HCT116 (cell line): ENCODE results near the gene CARD10.

ENCODE experiments used
- CTCF ChIP-seq, 3 experiments: fragments of 200-600 bp in 1 of 3; sonication (generic) in 1 of 3; IDR thresholded peaks in 2 of 3; conservative IDR thresholded peaks in 1 of 3; 2 replicates each; pipeline ENCODE4 v1.5.1; 2012 to 2017; ENCODE audit warnings: low read depth in 2 of 3, low read length in 2 of 3, antibody characterized with exemption in 1 of 3, borderline replicate concordance in 1 of 3, control low read depth in 1 of 3, mild to moderate bottlenecking in 1 of 3, mixed read lengths in 1 of 3, mixed run types in 1 of 3, moderate library complexity in 1 of 3; ENCODE audit not compliant: insufficient read depth in 1 of 3
- EZH2phosphoT487 ChIP-seq: fragments of 200-600 bp; IDR thresholded peaks from 2 replicates; pipeline ENCODE4 v1.6.1; 2018; ENCODE audit warnings: antibody characterized with exemption, borderline replicate concordance
- MAX ChIP-seq: IDR thresholded peaks from 2 replicates; pipeline ENCODE4 v1.6.1; 2012
- POLR2A ChIP-seq: IDR thresholded peaks from 2 replicates; pipeline ENCODE4 v1.7.0; 2011; ENCODE audit warnings: borderline replicate concordance; ENCODE audit not compliant: insufficient read depth, insufficient read length; ENCODE audit errors: extremely low read depth
- REST ChIP-seq: IDR thresholded peaks from 2 replicates; pipeline ENCODE4 v1.6.1; 2012; ENCODE audit warnings: low read depth
- SIN3A ChIP-seq: IDR thresholded peaks from 2 replicates; pipeline ENCODE4 v1.6.1; 2012; ENCODE audit warnings: low read depth
- SP1 ChIP-seq: IDR thresholded peaks from 2 replicates; pipeline ENCODE4 v1.6.1; 2012; ENCODE audit warnings: low read depth
- TCF7L2 ChIP-seq: IDR thresholded peaks from 2 replicates; pipeline ENCODE4 v1.7.0; 2011; ENCODE audit warnings: borderline replicate concordance, inconsistent platforms; ENCODE audit not compliant: insufficient read depth, insufficient read length; ENCODE audit errors: extremely low read depth
- YY1 ChIP-seq: IDR thresholded peaks from 2 replicates; pipeline ENCODE4 v1.6.1; 2011; ENCODE audit warnings: low read length, low read depth, moderate library complexity, mild to moderate bottlenecking; ENCODE audit not compliant: insufficient replicate concordance; ENCODE audit errors: extremely low read depth
- TF ChIP-seq, protein P1 (sequence below): IDR thresholded peaks from 2 replicates; pipeline ENCODE4 v1.6.1; 2011; ENCODE audit warnings: mild to moderate bottlenecking, low read length, moderate library complexity; ENCODE audit not compliant: insufficient replicate concordance; ENCODE audit errors: extremely low read depth

DNA sequence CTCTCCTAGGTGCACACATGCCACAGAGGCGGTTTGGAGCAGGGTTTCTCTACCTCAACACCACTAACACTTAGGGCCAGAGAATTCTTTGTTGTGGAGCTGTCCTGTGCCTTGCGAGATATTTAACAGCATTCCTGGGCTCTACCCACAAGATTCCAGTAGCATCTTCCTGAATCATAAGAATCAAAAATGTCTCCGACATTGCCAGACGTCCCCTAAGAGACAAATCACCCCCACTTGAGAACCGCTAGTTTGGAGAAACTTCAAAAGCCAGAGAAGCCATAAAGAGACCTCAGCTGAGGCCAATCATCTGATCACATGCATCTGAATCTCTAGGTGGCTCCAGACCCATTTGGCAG, 49.1 kb downstream of the CARD10 start:
- TF ChIP-seq CTCF (IDR thresholded peaks at IDR 0.05 in 2 of 3, conservative IDR thresholded peaks at IDR 0.05 in 1 of 3; ENCODE audit: borderline replicate concordance in 1 of 3, insufficient read depth in 1 of 3, low read depth in 2 of 3, low read length in 2 of 3): no peak
- TF ChIP-seq POLR2A: no peak
- no peak for TF ChIP-seq YY1
- no peak for TF ChIP-seq SP1
- TF ChIP-seq MAX: no peak
- no peak for TF ChIP-seq REST
- TF ChIP-seq SIN3A: no peak
- no peak for TF ChIP-seq TCF7L2
- TF ChIP-seq, protein P1, sequence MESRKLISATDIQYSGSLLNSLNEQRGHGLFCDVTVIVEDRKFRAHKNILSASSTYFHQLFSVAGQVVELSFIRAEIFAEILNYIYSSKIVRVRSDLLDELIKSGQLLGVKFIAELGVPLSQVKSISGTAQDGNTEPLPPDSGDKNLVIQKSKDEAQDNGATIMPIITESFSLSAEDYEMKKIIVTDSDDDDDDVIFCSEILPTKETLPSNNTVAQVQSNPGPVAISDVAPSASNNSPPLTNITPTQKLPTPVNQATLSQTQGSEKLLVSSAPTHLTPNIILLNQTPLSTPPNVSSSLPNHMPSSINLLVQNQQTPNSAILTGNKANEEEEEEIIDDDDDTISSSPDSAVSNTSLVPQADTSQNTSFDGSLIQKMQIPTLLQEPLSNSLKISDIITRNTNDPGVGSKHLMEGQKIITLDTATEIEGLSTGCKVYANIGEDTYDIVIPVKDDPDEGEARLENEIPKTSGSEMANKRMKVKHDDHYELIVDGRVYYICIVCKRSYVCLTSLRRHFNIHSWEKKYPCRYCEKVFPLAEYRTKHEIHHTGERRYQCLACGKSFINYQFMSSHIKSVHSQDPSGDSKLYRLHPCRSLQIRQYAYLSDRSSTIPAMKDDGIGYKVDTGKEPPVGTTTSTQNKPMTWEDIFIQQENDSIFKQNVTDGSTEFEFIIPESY: no peak
- no peak for TF ChIP-seq EZH2phosphoT487
